GM10266 (cell line): ENCODE measurements around the gene LGR4.

ENCODE experiments used
- DNase-seq: peaks from one replicate; pipeline ENCODE4 v3.0.0; 2012; ENCODE audit errors: extremely low spot score
- CTCF ChIP-seq: IDR thresholded peaks from 2 replicates; pipeline ENCODE4 v1.5.1; 2012; ENCODE audit warnings: mild to moderate bottlenecking, low read depth; ENCODE audit not compliant: control insufficient read depth, insufficient read depth; ENCODE audit errors: missing control alignments

LGR4 gene

GRCh38 chr11:27379449-27379848 is 93.1 kb downstream of the LGR4 start:
- DNase-seq = no peak
- TF ChIP-seq CTCF = no peak

- TF ChIP-seq CTCF = no peak
- DNase-seq = no peak
These were observed 97.2 kb downstream of the LGR4 start for GRCh38 chr11:27375370-27375769.

- no peak for DNase-seq
- no peak for TF ChIP-seq CTCF
These were observed 98.6 kb downstream of the LGR4 start for GRCh38 chr11:27373856-27374602.

- DNase-seq = no peak
- TF ChIP-seq CTCF = no peak
These were observed 99.2 kb downstream of the LGR4 start for GRCh38 chr11:27373392-27373791.

DNA sequence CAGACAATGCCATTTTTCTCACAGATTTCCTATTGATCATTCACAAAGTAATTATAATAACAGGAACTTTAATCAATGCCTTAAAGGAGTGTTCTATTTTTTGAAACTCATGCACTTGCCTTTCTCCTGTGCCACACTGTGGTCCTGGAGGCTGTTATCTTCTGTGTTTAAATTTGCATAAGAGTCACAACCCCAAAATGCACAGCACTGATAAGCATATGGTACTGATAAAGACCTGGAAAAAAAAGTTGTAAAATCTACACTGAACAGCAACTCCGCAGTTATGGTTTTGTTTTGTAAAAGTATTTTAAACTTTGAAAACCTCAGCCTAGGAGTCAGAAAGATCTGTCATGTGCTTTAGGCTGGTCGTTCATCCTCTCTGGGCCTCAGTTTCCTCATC is 100.4 kb downstream of the LGR4 start:
- DNase-seq = no peak
- TF ChIP-seq CTCF = no peak

- TF ChIP-seq CTCF = no peak
- DNase-seq = no peak
These were observed 101.1 kb downstream of the LGR4 start for GRCh38 chr11:27371489-27371888.

GRCh38 chr11:27370374-27370773 is 102.2 kb downstream of the LGR4 start:
- DNase-seq = no peak

More at GRCh38 chr11:27370374-27370773, 102.2 kb downstream of the LGR4 start:
- TF ChIP-seq CTCF = no peak
